IPS-20b (cell line): Measurements from ENCODE around the gene LGALS7.
"Not testable (repeated sequence)": the region's sequence is repeated elsewhere in the genome, so short reads cannot be mapped to it uniquely, and the experiment has no call there.

Experiments used
- H3K27ac ChIP-seq: one replicate; pipeline ENCODE4 v1.5.1; 2013; ENCODE audit warnings: low read length
- H3K27me3 ChIP-seq: 2 replicates; pipeline ENCODE4 v1.6.1; 2013; ENCODE audit warnings: mild to moderate bottlenecking, low read length, inconsistent platforms; ENCODE audit not compliant: insufficient read depth
- H3K36me3 ChIP-seq: 2 replicates; pipeline ENCODE4 v1.6.1; 2013; ENCODE audit warnings: low read depth, mild to moderate bottlenecking, inconsistent platforms, low read length, moderate library complexity; ENCODE audit not compliant: insufficient read depth
- H3K4me1 ChIP-seq: 2 replicates; pipeline ENCODE4 v1.6.1; 2013; ENCODE audit warnings: mild to moderate bottlenecking, control low read depth, inconsistent platforms, low read length, moderate library complexity; ENCODE audit not compliant: insufficient read depth
- H3K4me3 ChIP-seq: 2 replicates; pipeline ENCODE4 v1.5.1; 2013; ENCODE audit warnings: mild to moderate bottlenecking, low read length, inconsistent platforms
- H3K9ac ChIP-seq: 2 replicates; pipeline ENCODE4 v1.6.1; 2013; ENCODE audit warnings: low read depth, mild to moderate bottlenecking, inconsistent platforms, low read length, moderate library complexity
- H3K9me3 ChIP-seq: 2 replicates; pipeline ENCODE4 v1.6.1; 2013; ENCODE audit warnings: mild to moderate bottlenecking, low read depth, low read length, inconsistent platforms; ENCODE audit not compliant: insufficient read depth

The LGALS7 gene

DNA sequence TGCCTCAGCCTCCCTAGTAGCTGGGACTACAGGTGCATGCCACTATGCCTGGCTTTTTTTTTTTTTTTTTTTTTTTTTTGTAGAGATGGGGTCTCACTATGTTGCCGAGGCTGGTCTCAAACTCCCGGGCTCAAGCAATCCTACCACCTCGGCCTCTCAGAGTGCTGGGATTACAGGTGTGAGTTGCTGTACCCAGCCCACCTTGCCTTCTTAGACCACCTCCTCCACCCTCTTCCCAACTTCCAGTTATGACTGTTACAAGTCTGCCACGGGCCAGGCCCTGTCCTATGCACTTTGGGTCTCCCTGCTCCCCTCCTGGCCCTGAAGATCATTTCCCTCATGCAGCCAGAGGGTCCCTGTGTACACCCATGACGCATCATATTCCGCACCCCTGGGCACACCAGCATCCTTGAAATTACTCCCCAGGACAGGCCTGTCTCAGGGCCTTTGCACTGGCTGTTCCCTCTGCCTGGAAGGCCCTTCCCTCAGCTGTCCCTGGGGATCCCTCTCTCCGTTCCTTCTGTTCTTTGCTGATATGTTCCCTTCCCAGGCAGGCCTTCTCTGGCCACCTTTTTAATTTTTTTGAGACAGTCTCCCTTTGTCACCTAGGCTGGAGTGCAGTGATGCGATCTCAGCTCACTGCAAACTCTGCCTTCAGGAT is 36.4 kb upstream of the LGALS7 start:
- H3K4me1 ChIP-seq, result no peaks in the 10 kb centered on the region
- no peaks in the 10 kb centered on the region for H3K36me3 ChIP-seq
- H3K27ac ChIP-seq, result no peak overlapping the region
- H3K9ac ChIP-seq, result no peak overlapping the region
- H3K27me3 ChIP-seq, result no peaks in the 10 kb centered on the region
- H3K9me3 ChIP-seq, result no peaks in the 10 kb centered on the region
- no peak overlapping the region for H3K4me3 ChIP-seq

DNA sequence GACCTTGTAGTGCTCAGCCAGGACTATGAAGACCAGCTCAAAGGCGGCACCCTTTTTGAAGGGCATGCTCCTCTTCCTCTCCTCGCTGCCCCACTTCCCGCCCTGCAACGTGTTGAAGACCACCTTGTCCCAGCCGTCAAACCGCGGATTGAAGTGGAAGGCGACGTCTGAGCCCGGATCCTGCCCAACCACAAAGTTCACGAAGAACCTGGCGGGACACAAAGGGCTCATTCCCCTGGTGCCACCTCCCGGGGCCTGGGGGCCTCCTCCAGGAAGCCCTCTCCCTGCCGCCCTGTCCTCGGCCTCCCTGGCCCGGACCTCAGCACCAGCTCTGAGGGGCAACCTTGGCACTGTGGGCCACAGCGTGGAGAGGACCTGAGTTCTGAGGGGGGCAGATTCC is 35.4 kb upstream of the LGALS7 start:
- Histone ChIP-seq H3K27me3 (no peaks in the 10 kb centered on the region), H3K27ac (no peak overlapping the region), H3K4me3 (no peak overlapping the region), H3K4me1 (no peaks in the 10 kb centered on the region), H3K9ac (no peak overlapping the region), H3K36me3 (no peaks in the 10 kb centered on the region), H3K9me3 (no peaks in the 10 kb centered on the region)

DNA sequence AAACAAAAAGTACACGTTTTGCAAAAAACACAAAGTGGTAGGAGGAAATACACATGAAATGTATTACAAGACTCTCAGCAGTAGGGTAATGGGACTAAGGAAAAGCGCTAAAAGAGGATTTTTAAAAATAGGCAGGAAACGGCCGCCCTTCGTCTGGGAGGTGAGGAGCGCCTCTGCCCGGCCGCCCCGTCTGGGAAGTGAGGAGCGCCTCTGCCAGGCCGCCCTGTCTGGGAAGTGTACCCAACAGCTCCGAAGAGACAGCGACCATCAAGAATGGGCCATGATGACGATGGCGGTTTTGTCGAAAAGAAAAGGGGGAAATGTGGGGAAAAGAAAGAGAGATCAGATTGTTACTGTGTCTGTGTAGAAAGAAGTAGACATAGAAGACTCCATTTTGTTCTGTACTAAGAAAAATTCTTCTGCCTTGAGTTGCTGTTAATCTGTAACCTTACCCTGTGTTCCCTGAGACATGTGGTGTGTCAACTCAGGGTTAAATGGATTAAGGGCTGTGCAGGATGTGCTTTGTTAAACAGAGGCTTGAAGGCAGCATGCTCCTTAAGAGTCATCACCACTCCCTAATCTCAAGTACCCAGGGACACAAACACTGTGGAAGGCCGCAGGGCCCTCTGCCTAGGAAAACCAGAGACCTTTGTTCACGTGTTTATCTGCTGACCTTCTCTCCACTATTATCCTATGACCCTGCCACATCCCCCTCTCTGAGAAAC is 34.2 kb upstream of the LGALS7 start:
- not testable (repeated sequence) for H3K27me3 ChIP-seq, H3K4me3 ChIP-seq, H3K27ac ChIP-seq, H3K36me3 ChIP-seq, H3K9ac ChIP-seq, H3K9me3 ChIP-seq, H3K4me1 ChIP-seq

DNA sequence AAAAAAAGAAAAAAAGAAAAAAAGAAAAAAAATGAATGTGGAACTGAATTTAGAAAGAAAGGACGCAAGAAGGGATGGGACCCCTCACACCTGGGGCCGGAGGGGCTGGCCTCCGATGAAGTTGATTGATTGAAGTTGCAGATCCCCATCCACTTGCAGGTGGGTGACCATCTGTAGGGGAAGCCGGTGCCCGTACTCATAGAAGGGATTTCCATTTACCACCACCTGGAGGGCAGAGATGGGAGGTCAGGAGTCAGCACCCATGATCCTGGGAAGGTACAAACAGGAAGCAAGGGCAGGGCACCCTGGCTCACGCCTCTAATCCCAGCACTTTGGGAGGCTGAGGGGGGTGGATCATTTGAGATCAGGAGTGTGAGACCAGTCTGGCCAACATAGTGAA is 33.1 kb upstream of the LGALS7 start:
- Histone ChIP-seq H3K9me3 (no peaks in the 10 kb centered on the region), H3K9ac (no peak overlapping the region), H3K36me3 (no peaks in the 10 kb centered on the region), H3K27me3 (no peaks in the 10 kb centered on the region), H3K4me3 (no peak overlapping the region), H3K4me1 (no peaks in the 10 kb centered on the region), H3K27ac (no peak overlapping the region)

DNA sequence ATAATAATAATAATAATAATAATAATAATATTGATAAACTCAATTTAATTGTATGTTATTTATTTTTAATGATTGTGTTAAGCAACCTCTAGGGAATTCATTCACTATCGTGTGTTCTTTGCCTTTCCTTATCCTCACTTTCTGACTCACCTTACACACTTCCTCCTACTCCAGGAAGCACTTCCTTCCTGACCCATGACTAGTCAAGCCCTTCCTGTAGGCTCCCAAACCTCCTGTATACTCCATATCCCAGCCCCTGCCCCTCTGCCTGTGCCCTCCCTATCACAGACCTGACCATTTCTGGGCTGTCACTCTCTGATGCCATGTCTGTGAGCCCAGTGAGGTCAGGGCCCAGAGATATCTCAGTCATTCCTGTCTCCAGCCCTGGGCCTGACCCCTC is 31.9 kb upstream of the LGALS7 start:
- no peaks in the 10 kb centered on the region for H3K27me3 ChIP-seq
- no peaks in the 10 kb centered on the region for H3K9me3 ChIP-seq
- H3K4me1 ChIP-seq, result no peaks in the 10 kb centered on the region
- H3K27ac ChIP-seq, result no peak overlapping the region
- no peak overlapping the region for H3K4me3 ChIP-seq
- no peaks in the 10 kb centered on the region for H3K36me3 ChIP-seq
- no peak overlapping the region; the same call in 1 of the 2 replicates for H3K9ac ChIP-seq

DNA sequence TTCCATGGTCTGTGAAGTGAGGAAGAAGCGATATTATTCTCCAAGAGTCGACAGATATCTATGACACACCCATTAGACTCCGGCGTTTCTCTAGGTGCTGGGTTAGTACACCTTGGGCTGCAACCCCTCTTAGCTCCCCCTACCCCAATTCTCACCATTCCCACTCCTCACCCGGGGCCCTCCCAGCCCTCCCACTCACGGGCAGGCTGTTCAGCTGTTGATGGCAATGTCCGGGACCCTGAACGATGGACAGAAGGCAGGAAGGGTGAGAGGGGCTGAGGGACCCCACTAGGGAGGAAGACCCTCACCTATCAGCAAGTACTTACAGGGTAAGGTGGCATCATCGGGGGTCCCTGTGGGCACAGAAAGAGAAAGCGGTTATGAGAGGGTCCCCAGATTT is 30.2 kb upstream of the LGALS7 start:
- no peaks in the 10 kb centered on the region for H3K4me1 ChIP-seq
- H3K4me3 ChIP-seq, result no peak overlapping the region
- H3K9me3 ChIP-seq, result no peaks in the 10 kb centered on the region
- H3K36me3 ChIP-seq, result no peaks in the 10 kb centered on the region
- no peaks in the 10 kb centered on the region for H3K27me3 ChIP-seq
- H3K9ac ChIP-seq, result no peak overlapping the region
- no peak overlapping the region for H3K27ac ChIP-seq

DNA sequence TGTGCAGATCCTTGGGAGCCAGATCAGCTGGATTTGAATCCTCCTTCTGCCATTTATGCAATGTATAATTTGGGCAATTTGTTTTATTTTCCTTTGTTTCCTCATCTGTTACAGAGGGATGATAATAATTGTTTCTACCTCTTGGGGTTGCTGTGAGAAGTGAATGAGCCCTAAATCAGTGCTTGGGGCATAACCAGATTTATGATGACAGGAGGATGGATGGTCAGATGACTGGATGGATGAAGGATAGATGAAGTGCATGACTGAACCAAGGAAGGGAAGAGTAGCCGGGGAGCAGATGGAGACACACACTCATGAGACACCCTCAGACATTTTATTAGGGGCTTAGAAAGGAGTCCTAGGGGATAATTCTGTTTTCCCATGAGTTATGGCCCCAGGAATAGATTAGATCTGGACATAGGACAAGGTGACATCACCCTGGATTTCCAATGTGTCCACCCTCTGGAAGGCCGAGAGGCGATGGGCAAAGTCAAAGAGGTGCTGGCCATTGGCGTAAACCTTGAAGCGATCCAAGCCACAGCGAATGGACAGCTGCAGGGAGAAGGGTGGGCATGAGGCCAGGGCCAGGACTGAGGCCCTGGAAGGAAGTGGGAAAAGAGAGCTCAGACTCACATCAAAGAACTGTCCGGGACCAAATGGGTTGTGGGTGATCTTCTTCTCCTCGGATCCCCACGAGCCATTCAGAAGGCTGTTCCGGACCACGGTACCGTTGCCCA is 28.2 kb upstream of the LGALS7 start:
- Histone ChIP-seq H3K9ac (no peak overlapping the region), H3K27me3 (no peaks in the 10 kb centered on the region), H3K4me1 (no peaks in the 10 kb centered on the region), H3K36me3 (no peaks in the 10 kb centered on the region), H3K4me3 (no peak overlapping the region), H3K27ac (no peak overlapping the region), H3K9me3 (no peaks in the 10 kb centered on the region)

DNA sequence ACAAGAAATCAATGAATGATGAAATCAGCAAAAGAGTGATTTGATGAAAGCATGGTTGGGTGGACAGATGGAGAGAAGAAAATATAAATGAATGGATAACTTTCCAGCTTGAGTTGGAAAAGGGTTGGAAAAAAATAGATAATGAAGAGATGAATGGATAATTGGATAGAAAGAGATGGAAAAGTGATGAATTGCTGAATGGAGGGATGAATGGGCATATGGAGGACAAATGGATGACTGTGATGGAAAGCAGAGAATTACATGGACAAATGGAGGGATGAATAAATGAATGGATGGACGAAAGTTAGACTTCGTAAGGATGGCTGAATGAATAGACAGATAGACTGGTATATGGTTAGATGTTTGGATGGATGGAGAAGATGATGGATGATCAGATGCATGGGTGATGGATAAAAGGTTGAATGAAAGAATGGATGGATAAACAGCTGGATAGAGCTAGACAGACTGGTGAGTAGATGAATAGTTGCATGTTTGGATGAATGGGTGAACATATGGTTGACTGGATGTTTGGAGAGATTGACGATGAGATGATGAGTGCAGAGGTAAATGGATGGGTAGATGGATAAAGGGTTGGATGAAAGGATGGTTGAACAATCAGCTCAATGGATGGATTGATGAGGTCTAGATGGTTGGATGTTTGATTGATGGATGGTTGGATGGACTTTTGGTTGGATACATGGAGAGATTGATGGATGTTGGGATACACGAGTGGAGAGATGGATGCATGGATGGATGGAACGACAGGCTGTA is 27.4 kb upstream of the LGALS7 start:
- Histone ChIP-seq H3K4me3 (no peak overlapping the region), H3K36me3 (no peaks in the 10 kb centered on the region), H3K9me3 (no peaks in the 10 kb centered on the region), H3K27me3 (no peaks in the 10 kb centered on the region), H3K9ac (no peak overlapping the region), H3K27ac (no peak overlapping the region), H3K4me1 (no peaks in the 10 kb centered on the region)

DNA sequence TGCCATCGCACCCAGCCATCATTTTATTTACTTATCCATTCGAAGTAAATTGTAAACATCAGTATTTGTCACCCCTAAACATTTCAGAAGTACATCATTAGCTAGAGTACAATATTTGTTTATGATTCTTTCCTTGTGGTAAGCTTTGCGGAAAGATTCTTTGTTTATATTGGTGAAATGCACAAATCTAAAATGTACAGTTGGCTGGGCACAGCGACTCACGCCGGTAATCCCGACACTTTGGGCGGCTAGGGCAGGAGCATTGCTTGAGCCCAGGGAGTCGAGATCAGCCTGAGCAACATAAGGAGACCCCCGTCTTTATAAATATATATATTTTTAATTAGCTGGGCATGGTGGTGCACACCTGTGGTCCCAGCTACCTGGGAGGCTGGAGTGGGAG is 25.8 kb upstream of the LGALS7 start:
- Histone ChIP-seq H3K27me3 (no peaks in the 10 kb centered on the region; the same call in 1 of the 2 replicates), H3K9me3 (no peaks in the 10 kb centered on the region), H3K4me3 (no peak overlapping the region), H3K36me3 (no peaks in the 10 kb centered on the region), H3K4me1 (no peaks in the 10 kb centered on the region), H3K9ac (no peak overlapping the region), H3K27ac (no peak overlapping the region)

DNA sequence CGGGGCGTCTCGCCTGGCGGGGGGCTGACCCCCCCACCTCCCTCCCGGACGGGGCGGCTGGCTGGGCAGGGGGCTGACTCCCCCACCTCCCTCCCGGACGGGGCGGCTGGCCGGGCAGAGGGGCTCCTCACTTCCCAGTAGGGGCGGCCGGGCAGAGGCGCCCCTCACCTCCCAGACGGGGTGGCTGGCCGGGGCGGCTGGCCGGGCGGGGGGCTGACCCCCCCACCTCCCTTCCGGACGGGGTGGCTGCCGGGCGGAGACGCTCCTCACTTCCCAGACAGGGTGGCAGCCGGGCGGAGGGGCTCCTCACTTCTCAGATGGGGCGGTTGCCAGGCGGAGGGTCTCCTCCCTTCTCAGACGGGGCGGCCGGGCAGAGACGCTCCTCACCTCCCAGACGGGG is 24.5 kb upstream of the LGALS7 start:
- not testable (repeated sequence) for H3K4me1 ChIP-seq, H3K36me3 ChIP-seq, H3K27ac ChIP-seq, H3K9me3 ChIP-seq, H3K9ac ChIP-seq, H3K27me3 ChIP-seq, H3K4me3 ChIP-seq

DNA sequence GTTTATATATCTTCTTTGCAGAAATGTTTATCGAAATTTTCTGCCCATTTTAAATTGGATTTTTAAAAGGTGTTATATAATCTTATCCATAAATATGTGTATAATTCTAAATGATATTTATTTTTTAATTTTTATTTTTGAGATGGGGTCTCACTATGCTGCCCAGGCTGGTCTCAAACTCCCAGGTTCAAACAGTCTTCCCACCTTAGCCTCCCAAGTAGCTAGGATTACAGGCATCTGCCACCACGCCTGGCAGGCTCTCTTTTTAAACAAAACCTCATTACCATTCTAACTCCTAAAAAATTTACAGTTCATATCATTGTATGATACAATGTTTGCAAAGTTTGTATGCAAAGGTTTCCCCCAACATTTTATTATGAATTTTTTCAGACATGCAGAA is 22.8 kb upstream of the LGALS7 start:
- H3K27me3 ChIP-seq, result peaks cover 12% of the 10 kb centered on the region; the same call in 1 of the 2 replicates

More for the DNA sequence above, 22.8 kb upstream of the LGALS7 start:
- Histone ChIP-seq H3K9me3 (no peaks in the 10 kb centered on the region), H3K27ac (no peak overlapping the region), H3K9ac (no peak overlapping the region), H3K4me3 (no peak overlapping the region), H3K4me1 (no peaks in the 10 kb centered on the region), H3K36me3 (no peaks in the 10 kb centered on the region)
